ENCODE data around the gene FBXO11.
A peak's percentile ranks its signal among the peaks of the same experiment; 100 is the strongest.

The FBXO11 gene

DNA sequence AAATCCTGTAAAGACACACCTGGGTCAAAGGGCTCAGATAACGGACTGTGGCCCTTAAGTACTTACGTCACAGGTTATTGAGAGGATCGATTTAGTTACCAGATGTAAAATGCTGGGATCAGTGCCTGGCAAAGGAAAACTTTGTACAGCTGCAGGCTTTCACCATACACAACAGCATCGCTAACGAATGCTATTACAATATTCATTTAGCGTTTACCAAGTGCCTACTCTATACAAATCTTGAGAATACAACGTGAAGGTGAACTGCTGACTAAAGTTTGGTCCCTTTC, 124.0 kb downstream of the FBXO11 start:
- TF ChIP-seq, protein P1, sequence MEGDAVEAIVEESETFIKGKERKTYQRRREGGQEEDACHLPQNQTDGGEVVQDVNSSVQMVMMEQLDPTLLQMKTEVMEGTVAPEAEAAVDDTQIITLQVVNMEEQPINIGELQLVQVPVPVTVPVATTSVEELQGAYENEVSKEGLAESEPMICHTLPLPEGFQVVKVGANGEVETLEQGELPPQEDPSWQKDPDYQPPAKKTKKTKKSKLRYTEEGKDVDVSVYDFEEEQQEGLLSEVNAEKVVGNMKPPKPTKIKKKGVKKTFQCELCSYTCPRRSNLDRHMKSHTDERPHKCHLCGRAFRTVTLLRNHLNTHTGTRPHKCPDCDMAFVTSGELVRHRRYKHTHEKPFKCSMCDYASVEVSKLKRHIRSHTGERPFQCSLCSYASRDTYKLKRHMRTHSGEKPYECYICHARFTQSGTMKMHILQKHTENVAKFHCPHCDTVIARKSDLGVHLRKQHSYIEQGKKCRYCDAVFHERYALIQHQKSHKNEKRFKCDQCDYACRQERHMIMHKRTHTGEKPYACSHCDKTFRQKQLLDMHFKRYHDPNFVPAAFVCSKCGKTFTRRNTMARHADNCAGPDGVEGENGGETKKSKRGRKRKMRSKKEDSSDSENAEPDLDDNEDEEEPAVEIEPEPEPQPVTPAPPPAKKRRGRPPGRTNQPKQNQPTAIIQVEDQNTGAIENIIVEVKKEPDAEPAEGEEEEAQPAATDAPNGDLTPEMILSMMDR (conservative IDR thresholded peaks at IDR 0.05), result no peak
- peak overlapping the region; percentile 89 for H3K27ac ChIP-seq

DNA sequence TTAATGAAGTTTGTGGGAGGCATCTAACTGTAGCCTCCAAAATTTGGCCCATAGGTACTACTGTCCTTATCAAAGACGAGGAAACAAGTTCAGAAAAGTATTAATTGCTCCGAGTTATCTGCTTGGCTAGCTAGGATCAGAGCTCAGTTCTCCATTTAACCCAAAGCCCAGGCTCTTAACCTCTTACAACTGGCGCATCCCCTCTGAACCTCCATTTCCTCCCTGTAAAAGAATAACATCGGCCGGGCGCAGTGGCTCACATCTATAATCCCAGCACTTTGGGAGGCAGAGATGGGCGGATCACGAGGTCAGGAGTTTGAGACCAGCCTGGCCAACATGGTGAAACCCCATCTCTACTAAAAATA, 126.9 kb downstream of the FBXO11 start:
- H3K27ac ChIP-seq, result no peak overlapping the region
- TF ChIP-seq ZFX (IDR thresholded peaks at IDR 0.05), result no peak
- TF ChIP-seq, protein P1 (conservative IDR thresholded peaks at IDR 0.05), result no peak

DNA sequence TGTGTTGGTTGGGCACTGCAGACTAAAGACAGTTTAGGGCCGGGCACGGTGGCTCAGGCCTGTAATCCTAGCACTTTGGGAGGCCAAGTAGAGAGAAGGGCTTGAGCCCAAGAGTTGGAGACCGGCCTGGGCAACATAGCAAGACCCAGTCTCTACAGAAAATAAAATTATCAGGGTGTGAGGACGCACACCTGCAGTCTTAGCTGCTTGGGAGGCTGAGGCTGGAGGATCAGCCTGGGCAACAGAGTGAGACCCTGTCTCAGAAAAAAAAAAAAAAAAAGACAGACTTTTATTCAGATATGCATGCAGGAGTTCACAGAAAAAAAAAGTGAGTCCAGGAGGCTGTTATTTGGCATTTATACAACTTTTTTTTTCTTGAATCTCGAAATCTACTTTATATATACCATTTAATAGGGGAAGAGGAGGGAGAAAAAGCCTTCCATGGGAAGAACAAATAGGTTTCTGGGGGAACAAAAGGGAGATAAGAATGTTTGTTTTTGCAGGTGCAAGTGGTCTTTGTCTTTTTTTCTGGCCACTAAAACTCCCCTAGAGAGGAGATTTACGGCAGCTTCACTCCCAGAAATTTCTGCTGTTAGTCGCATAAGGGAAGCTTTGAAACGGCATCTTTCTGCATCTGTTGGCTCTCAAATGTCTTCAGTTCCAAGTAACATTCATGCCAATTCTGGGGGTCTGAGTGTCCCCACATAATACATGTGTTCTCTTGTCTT, 127.4 kb downstream of the FBXO11 start:
- no peak for TF ChIP-seq ZFX (IDR thresholded peaks at IDR 0.05)
- TF ChIP-seq, protein P1 (conservative IDR thresholded peaks at IDR 0.05), result no peak
- H3K27ac ChIP-seq, result no peak overlapping the region

DNA sequence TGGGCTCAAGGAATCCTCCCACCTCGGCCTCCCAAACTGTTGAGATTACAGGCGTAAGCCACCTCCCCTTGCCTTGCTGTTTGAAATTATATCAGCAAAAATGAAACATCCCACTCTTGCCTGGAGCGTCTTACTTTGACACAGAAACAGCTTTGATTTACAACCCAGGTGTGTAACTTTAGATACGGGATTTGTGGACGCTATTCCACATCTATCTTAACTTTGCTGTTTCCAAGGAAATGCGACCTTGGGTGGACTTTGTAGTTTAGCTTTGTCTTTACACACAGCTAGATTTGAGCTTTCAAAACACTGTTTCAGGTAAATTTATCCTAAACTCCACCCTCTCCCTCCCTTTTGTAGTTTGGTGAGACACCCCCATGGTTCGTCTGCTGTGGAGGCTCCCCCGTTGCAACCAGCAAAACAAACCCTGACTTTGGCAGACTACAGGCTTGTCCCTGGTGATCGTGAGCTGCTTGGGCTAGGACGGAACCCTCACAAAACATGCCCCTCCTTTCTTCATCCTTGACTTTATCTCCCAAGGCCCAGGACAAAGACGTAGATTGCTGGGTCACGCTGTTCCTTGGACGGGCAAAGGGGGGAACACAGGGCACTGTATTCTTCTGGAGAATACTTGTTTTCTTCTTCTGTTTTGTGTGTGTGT, 128.9 kb downstream of the FBXO11 start:
- TF ChIP-seq, protein P1 (conservative IDR thresholded peaks at IDR 0.05), result no peak
- TF ChIP-seq ZFX (IDR thresholded peaks at IDR 0.05), result no peak
- H3K27ac ChIP-seq, result no peak overlapping the region

DNA sequence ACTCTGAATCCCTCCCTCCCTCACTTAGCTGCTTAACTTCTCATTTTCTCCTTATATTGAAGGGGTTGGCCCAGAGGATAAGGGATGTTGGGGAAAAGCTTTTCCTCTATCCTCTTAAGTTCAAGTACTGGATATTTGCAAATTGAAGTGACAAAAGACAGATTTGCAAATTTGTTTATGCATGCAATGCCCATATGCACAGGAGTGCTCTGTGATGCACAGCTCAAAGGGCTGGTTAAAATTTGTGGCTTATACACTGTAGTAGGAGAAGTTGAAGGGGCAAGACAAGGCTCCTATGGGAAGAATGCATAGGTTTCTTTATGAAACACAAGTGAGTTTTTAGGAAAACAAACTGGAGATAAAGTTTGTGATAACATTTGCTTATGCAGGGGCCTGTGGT, 131.7 kb downstream of the FBXO11 start:
- TF ChIP-seq, protein P1 (conservative IDR thresholded peaks at IDR 0.05), result no peak
- no peak for TF ChIP-seq ZFX (IDR thresholded peaks at IDR 0.05)
- H3K27ac ChIP-seq, result no peak overlapping the region

DNA sequence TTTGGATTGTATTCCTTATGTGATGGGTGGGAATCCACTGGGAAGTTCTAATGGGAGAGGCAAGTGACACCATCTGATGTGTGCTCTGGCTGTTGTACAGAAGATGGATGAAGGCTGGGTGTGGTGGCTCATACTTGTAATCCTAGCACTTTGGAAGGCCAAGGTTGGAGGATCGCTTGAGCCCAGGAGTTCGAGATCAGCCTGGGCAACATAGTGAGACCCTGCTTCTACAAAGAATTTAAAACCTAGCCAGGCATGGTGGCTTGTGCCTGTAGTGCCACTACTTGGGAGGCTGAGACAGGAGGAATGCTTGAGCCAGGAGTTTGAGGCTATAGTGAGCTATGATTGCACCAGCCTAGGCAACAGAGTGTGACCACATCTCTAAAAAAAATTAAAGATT, 134.0 kb downstream of the FBXO11 start:
- TF ChIP-seq ZFX (IDR thresholded peaks at IDR 0.05), result no peak
- TF ChIP-seq, protein P1 (conservative IDR thresholded peaks at IDR 0.05), result no peak
- no peak overlapping the region for H3K27ac ChIP-seq

DNA sequence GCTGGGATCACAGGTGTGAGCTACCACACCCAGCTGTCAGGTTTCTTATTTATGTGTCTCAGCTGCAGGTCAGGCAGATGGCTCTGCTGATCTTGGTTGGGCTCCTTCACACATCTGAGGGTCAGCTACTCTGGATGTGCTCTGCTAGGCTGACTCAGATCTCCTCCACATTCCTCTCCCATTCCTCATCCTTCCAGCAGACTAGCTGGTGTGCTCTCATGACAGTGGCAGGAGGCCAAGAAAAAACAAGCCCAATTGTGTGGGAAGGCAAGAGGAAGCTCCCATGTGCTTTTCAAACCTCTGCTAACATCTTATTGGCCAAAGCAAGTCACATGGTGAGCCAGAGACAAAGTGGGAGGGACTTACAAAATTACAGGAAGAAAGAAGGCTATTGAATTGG, 135.1 kb downstream of the FBXO11 start:
- no peak for TF ChIP-seq ZFX (IDR thresholded peaks at IDR 0.05)
- TF ChIP-seq, protein P1 (conservative IDR thresholded peaks at IDR 0.05), result no peak
- no peak overlapping the region for H3K27ac ChIP-seq
